LNCaP clone FGC (cell line): ENCODE results near the gene HTD2.

ENCODE experiments used
- DNase-seq: peaks from one replicate; pipeline ENCODE4 v3.0.0-alpha.2; 2011; ENCODE audit warnings: low read depth
- H3K4me3 ChIP-seq: 2 replicates; pipeline ENCODE4 v1.5.1; 2011; ENCODE audit warnings: mild to moderate bottlenecking, low read depth, low read length, control low read depth
- TF ChIP-seq, protein P1 (sequence below): IDR thresholded peaks from 2 replicates; pipeline ENCODE4 v1.5.1; 2012; ENCODE audit warnings: mild to moderate bottlenecking; ENCODE audit not compliant: control insufficient read depth, insufficient read depth; ENCODE audit errors: extremely low read depth

The HTD2 gene

DNA sequence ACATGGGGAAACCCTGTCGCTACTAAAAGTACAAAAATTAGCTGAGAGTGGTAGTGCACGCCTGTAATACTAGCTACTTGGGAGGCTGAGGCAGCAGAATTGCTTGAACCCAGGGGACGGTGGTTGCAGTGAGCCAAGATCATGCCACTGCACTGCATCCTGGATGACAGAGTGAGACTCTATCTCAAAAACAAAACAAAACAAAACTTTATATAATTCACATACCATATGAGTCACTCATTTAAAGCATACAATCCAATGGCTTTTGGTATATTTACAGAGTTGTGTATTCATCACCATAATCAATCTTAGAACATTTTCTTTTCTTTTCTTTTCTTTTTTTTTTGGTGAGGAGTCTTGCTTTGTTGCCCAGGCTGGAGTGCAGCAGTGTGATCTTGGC is 35.1 kb downstream of the HTD2 start:
- TF ChIP-seq, protein P1, sequence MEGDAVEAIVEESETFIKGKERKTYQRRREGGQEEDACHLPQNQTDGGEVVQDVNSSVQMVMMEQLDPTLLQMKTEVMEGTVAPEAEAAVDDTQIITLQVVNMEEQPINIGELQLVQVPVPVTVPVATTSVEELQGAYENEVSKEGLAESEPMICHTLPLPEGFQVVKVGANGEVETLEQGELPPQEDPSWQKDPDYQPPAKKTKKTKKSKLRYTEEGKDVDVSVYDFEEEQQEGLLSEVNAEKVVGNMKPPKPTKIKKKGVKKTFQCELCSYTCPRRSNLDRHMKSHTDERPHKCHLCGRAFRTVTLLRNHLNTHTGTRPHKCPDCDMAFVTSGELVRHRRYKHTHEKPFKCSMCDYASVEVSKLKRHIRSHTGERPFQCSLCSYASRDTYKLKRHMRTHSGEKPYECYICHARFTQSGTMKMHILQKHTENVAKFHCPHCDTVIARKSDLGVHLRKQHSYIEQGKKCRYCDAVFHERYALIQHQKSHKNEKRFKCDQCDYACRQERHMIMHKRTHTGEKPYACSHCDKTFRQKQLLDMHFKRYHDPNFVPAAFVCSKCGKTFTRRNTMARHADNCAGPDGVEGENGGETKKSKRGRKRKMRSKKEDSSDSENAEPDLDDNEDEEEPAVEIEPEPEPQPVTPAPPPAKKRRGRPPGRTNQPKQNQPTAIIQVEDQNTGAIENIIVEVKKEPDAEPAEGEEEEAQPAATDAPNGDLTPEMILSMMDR = no peak
- no peak for DNase-seq
- H3K4me3 ChIP-seq = no peak overlapping the region

DNA sequence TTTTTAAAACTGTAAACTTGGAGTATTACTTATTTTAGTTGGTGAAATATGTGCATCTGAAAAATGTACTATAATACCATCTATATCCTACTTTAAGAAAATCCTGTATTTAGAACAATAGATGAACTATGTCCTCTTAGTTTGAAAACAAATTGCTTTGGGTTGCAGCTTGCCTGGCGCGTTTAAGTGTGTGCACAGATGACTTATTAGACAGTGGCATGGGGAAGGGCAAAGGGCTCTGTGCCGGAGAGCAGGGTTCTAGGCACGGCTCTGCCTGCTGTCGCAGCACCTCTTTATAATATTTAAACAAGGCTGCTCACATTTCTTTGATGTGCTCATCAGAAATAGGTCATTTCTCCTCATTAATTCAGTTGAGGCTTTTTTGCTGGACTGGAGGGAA is 36.4 kb downstream of the HTD2 start:
- H3K4me3 ChIP-seq = no peak overlapping the region
- DNase-seq = no peak
- TF ChIP-seq, protein P1 = no peak

DNA sequence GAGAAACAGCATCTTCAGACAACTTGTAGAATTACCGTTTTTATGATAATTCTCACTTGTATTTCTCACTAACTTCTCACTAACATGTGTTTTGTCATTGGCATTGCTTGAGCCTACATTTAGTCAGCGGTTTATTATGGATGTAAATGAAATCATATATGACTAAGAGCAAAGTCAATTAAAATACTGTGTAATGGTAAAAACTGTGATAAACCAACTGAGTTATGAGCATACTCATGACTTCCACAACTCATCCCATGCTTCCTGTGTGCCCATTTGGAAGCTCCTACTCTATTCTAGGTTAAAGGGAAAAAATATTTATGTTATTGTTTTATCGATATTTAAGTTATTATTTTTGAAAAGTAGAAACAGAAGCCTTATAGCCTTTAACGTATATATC is 39.1 kb downstream of the HTD2 start:
- TF ChIP-seq, protein P1 = no peak
- DNase-seq = no peak
- no peak overlapping the region for H3K4me3 ChIP-seq

DNA sequence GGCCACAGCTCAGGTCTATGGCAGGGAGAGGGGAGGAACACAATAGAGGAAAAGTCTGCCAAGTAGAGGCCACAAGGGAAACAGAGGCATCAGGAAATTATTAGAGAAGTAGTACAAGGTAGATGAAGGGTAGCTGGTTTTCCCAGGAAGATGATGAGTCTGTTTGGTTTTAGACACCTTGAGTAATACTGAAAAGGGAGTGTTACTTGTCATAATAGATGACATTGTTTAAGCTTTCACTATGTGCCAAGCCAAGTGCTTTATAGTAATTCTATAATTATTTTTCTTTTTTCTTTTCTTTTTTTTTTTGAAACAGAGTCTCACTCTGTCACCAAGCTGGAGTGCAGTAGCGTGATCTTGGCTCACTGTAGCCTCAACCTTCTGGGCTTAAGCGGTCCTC is 40.0 kb downstream of the HTD2 start:
- no peak overlapping the region for H3K4me3 ChIP-seq
- TF ChIP-seq, protein P1 = no peak
- DNase-seq = no peak

DNA sequence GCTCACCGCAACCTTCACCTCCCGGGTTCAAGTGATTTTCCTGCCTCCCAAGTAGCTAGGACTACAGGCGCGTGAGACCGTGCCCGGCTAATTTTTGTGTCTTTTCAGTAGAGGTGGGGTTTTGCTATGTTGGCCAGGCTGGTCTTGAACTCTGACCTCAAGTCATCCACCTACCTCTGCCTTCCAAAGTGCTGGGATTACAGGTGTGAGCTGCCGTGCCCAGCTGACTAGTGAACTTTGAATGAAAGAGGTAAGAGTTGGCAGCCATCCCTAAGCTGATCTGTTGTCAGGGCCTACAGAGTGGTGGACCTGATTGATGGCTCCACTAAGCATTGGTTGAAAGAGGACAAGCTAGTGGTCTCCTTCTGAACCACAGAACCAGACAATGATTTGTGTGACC is 41.7 kb downstream of the HTD2 start:
- TF ChIP-seq, protein P1 = no peak
- no peak for DNase-seq
- no peak overlapping the region for H3K4me3 ChIP-seq

DNA sequence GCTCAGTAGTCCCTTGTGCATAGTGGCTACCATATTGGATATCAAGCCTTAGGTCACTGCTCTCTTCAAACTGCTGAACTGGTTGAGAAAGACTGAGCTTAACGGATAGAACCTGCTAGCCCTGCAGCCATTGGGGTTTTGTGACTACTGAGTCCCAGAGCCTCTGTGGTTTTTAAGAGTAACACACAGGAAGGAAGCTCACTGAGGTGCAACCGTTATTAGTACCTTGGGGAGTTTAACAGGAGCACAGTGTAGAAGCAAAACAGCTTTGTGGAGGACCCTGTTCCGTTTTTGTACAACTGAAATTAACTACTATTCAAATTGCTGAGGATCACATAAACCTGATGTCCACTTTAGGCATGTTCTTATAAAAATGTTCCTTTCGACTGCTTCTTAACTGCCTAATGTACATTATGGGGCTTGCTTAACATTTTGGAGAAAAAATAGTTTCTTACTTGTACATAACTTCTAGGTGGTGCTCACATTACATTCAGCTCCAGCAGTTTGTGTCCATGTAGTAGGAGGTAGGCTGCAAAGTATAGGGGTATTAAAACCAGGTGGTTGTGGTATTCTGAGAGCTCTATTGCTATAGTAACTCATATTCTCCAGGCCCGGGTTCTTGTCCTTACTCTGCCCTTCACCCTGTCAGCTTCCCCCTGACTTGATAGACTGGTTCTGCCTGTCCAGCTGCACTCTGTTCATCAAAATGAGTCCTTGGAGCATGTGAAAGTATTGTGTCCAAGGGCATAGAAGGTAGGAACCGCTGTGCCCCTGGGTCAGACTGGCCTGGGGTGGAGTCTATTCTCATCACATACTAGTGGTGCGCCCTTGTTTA is 43.7 kb downstream of the HTD2 start:
- no peak for DNase-seq
- TF ChIP-seq, protein P1 = no peak
- H3K4me3 ChIP-seq = no peak overlapping the region

DNA sequence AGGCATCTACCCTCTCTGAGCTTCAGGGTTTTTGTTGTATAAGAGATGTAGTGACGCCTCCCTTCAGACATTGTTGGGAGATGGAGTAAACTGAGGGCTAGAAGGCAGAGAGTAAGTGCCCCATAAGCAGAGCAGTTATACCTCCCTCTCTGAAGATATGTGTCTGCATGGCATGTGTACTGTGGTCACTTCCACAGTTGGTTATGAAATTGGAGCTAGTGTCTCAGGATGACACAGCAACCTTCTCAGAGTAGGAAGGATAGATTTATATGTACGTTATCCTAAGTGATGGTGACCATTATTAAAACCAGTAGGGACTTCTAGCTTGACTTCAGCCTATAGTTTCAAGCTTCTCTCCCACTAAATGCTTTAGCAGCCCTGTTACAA is 44.3 kb downstream of the HTD2 start:
- no peak overlapping the region for H3K4me3 ChIP-seq
- TF ChIP-seq, protein P1 = no peak
- no peak for DNase-seq
